IMR-90 (cell line): ENCODE data around the gene PAK5. TPM values are rescaled to one million over a fixed set of nuclear protein-coding genes. Genes with fewer than 3 reads are reported as not detected.

Experiments used
- ATAC-seq: fragments of 200-7000 bp; cut with Tn5 transposase; 2 replicates; pipeline ENCODE4 v1.9.1; 2020; ENCODE audit warnings: low read depth, mild to moderate bottlenecking, moderate library complexity
- BruUV-seq: library from RNA; stranded (reverse); fragments of 400-500 nt; replicated peaks from 2 replicates; lab custom pipeline; 2021; lab: Mats Ljungman, UMichigan
- CTCF ChIA-PET: fragments of 300-600 bp; formaldehyde crosslinking; extraction: SDS; loops from one replicate; lab custom pipeline; 2021; ENCODE audit warnings: antibody characterized with exemption; lab: Yijun Ruan, JAX
- POLR2A ChIA-PET: fragments of 300-600 bp; sonication (Branson Sonifier 250); formaldehyde crosslinking; loops from one replicate; lab custom pipeline; 2022; ENCODE audit warnings: antibody characterized with exemption; ENCODE audit not compliant: unreplicated experiment; lab: Charles Lee
- DNase-seq: peaks from one replicate; pipeline ENCODE4 v3.0.0; 2013
- H2AFZ ChIP-seq: replicated peaks from 2 replicates; pipeline ENCODE3; 2013; ENCODE audit warnings: low read length, mild to moderate bottlenecking; ENCODE audit not compliant: poor library complexity
- H2AK5ac ChIP-seq: 2 replicates; pipeline ENCODE4 v1.6.1; 2013; ENCODE audit warnings: low read depth, low read length, inconsistent platforms
- H2AK9ac ChIP-seq: replicated peaks from 2 replicates; pipeline ENCODE3; 2013; ENCODE audit warnings: mild to moderate bottlenecking, low read depth, low read length, moderate library complexity; ENCODE audit not compliant: poor library complexity
- H2BK120ac ChIP-seq: 2 replicates; pipeline ENCODE4 v1.6.1; 2013; ENCODE audit warnings: low read depth, low read length, inconsistent platforms
- H2BK15ac ChIP-seq: 3 replicates; pipeline ENCODE4 v1.6.1; 2013; ENCODE audit warnings: low read depth, low read length, inconsistent platforms
- H2BK20ac ChIP-seq: 2 replicates; pipeline ENCODE4 v1.6.1; 2013; ENCODE audit warnings: low read depth, mild to moderate bottlenecking, inconsistent platforms, low read length, moderate library complexity
- H2BK5ac ChIP-seq: 2 replicates; pipeline ENCODE4 v1.6.1; 2013; ENCODE audit warnings: mild to moderate bottlenecking, low read depth, low read length, inconsistent platforms; ENCODE audit not compliant: poor library complexity, severe bottlenecking
- H3K14ac ChIP-seq: replicated peaks from 2 replicates; pipeline ENCODE4 v1.6.1; 2013; ENCODE audit warnings: low read depth, low read length, inconsistent platforms
- H3K18ac ChIP-seq: 2 replicates; pipeline ENCODE4 v1.6.1; 2013; ENCODE audit warnings: low read depth, low read length, control low read depth
- H3K23ac ChIP-seq: 2 replicates; pipeline ENCODE4 v1.6.1; 2013; ENCODE audit warnings: low read depth, low read length, inconsistent platforms
- H3K27ac ChIP-seq: 2 replicates; pipeline ENCODE4 v1.5.1; 2013; ENCODE audit warnings: mild to moderate bottlenecking, control low read depth, low read length; ENCODE audit not compliant: insufficient read depth
- H3K27me3 ChIP-seq: 2 replicates; pipeline ENCODE4 v1.6.1; 2013; ENCODE audit warnings: low read length; ENCODE audit not compliant: control insufficient read depth, insufficient read depth
- H3K36me3 ChIP-seq: 2 replicates; pipeline ENCODE4 v1.6.1; 2013; ENCODE audit warnings: low read length, mixed read lengths; ENCODE audit not compliant: control insufficient read depth, insufficient read depth
- H3K4ac ChIP-seq: 2 replicates; pipeline ENCODE4 v1.6.1; 2013; ENCODE audit warnings: low read depth, low read length, inconsistent platforms
- H3K4me1 ChIP-seq: 2 replicates; pipeline ENCODE4 v1.6.1; 2013; ENCODE audit warnings: low read length, mixed read lengths; ENCODE audit not compliant: control insufficient read depth, insufficient read depth
- H3K4me2 ChIP-seq: 2 replicates; pipeline ENCODE4 v1.6.1; 2013; ENCODE audit warnings: low read depth, mild to moderate bottlenecking, control low read depth, low read length, moderate library complexity
- H3K4me3 ChIP-seq: 2 replicates; pipeline ENCODE4 v1.5.1; 2013; ENCODE audit warnings: low read depth, mild to moderate bottlenecking, control low read depth, low read length, moderate library complexity; ENCODE audit not compliant: insufficient read depth
- H3K56ac ChIP-seq: 2 replicates; pipeline ENCODE4 v1.6.1; 2013; ENCODE audit warnings: low read length, inconsistent platforms; ENCODE audit not compliant: insufficient read depth; ENCODE audit errors: extremely low read depth
- H3K79me1 ChIP-seq, 2 experiments: 2 replicates each; pipeline ENCODE4 v1.6.1; 2013; ENCODE audit warnings: low read length in 2 of 2, inconsistent platforms in 1 of 2, low read depth in 1 of 2
- H3K9ac ChIP-seq: 2 replicates; pipeline ENCODE4 v1.6.1; 2013; ENCODE audit warnings: low read depth, low read length, control low read depth
- H3K9me1 ChIP-seq: 2 replicates; pipeline ENCODE4 v1.6.1; 2013; ENCODE audit warnings: low read length, inconsistent platforms; ENCODE audit not compliant: insufficient read depth
- H3K9me3 ChIP-seq: 2 replicates; pipeline ENCODE4 v1.6.1; 2013; ENCODE audit warnings: low read length; ENCODE audit not compliant: control insufficient read depth, insufficient read depth
- H4K20me1 ChIP-seq: 2 replicates; pipeline ENCODE4 v1.6.1; 2013; ENCODE audit warnings: low read length, inconsistent platforms; ENCODE audit not compliant: insufficient read depth
- H4K5ac ChIP-seq: 2 replicates; pipeline ENCODE4 v1.6.1; 2013; ENCODE audit warnings: mild to moderate bottlenecking, low read depth, low read length, control low read depth
- H4K8ac ChIP-seq, 2 experiments: 2 replicates each; pipeline ENCODE4 v1.6.1; 2013; ENCODE audit warnings: low read depth in 2 of 2, low read length in 2 of 2, control low read depth in 1 of 2, inconsistent platforms in 1 of 2
- H4K91ac ChIP-seq: 2 replicates; pipeline ENCODE4 v1.6.1; 2013; ENCODE audit warnings: low read depth, low read length, inconsistent platforms; ENCODE audit not compliant: insufficient read depth
- NFE2L2 ChIP-seq: fragments of 150-350 bp; IDR thresholded peaks from 2 replicates; pipeline ENCODE4 v1.6.1; 2016; ENCODE audit warnings: low read depth, mild to moderate bottlenecking, low read length
- WGBS, 2 experiments: methylation state at CpG; one replicate each; pipeline versions ENCODE4 v1.1.5 to v1.1.7; 2013; ENCODE audit warnings: missing lambda C conversion rate in 2 of 2; ENCODE audit not compliant: insufficient read length in 1 of 2; ENCODE audit errors: extremely low coverage in 2 of 2; 5-methylcytosine and 5-hydroxymethylcytosine counted together
- dilution Hi-C: fragments of 300-500 bp; cut with HindIII; formaldehyde crosslinking; loops from one replicate; pipeline ENCODE4 v1.14.3; 2018; ENCODE audit warnings: low sequenced_read_pairs; ENCODE audit not compliant: unreplicated experiment
- in situ Hi-C: fragments of 300-500 bp; cut with MboI; formaldehyde crosslinking; loops from 3 replicates; pipeline ENCODE4 v1.14.3; 2019; ENCODE audit warnings: low sequenced_read_pairs, inconsistent platforms, mixed read lengths
- intact Hi-C: fragments of 100-400 bp; cut with micrococcal nuclease; formaldehyde crosslinking; loops from 2 replicates; pipeline ENCODE4 v1.10.0; 2022
- polyA plus RNA-seq, 3 experiments: library from polyadenylated mRNA; depleted of rRNA; stranded (reverse); fragments of >200 nt; gene quantifications; 2 replicates each; pipeline ENCODE4 v1.2.3, GENCODE V29; 2012; ENCODE audit warnings: low replicate concordance in 1 of 3
- total RNA-seq: library from RNA; depleted of rRNA; stranded (reverse); fragments of >200 nt; gene quantifications from 2 replicates; pipeline ENCODE4 v1.2.3, GENCODE V29; 2012

The PAK5 gene
- total and polyA plus RNA-seq, 2 of the 4 experiments (the other 2 are of a cell fraction) = not detected

DNA sequence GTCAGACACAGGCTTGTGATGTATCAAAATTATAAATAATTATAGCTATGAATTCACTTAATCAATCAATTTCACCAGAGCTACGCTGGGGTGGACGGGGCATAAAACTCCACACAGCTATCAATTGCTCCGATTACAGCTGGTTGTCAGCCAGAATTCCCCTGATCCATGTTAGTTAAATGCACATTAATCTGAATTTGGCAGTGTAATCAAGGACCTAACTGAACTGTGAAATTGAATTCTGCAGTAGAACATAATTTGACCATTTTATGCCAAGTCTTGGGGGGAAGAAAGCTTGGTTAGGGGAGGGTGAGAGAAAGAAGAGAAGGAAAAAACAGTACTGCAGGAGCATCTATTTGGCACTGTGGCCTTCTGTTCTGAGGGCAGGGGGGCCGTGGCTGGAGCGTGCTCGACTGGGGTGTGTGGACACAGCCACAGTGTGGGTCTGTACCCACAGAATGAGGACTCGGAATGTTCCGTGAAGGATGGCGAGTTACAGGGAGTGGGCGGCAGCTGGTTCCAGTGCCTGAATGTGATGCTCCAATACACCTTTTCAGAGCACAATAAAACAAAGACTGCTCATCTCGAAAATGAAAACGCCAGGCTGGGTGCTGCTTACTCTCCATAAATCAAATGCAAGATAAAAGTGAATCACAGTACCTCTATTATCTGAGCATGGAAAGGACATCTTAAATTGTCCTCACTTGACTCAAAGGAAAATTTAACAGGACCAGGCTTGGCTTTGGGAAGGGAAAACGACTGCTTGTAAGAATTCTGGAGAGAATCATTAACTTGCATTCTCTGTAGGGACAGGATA, 265.3 kb downstream of the PAK5 start:
- H3K9ac ChIP-seq = no peak overlapping the region
- in situ Hi-C loops (no loop called here), intact Hi-C loops (no loop called here), dilution Hi-C loops (no loop called here)
- H3K9me1 ChIP-seq = no peaks in the 10 kb centered on the region
- H3K36me3 ChIP-seq = no peaks in the 10 kb centered on the region
- no peak overlapping the region for H3K14ac ChIP-seq
- H2AK5ac ChIP-seq = no peak overlapping the region
- no peaks in the 10 kb centered on the region for H3K9me3 ChIP-seq
- BruUV-seq = no TSS peak
- H4K8ac ChIP-seq = no peak overlapping the region
- no peak overlapping the region for H3K18ac ChIP-seq
- H3K79me1 ChIP-seq = no peaks in the 10 kb centered on the region
- no peak overlapping the region for H3K4ac ChIP-seq
- no peaks in the 10 kb centered on the region for H3K4me1 ChIP-seq
- H2AK9ac ChIP-seq = no peak overlapping the region
- ChIA-PET POLR2A (no interaction called here), CTCF (no interaction called here)
- no peak overlapping the region for H3K27ac ChIP-seq
- peaks cover 19% of the 10 kb centered on the region for H3K27me3 ChIP-seq
- WGBS, 2 experiments = no CpG with 5 or more reads among the region's 13 CpGs
- H2BK5ac ChIP-seq = no peak overlapping the region
- H2AFZ ChIP-seq = peak overlapping the region; percentile 29
- DNase-seq (no peak), ATAC-seq (no peak)
- no peak overlapping the region for H3K4me2 ChIP-seq
- no peak overlapping the region for H2BK15ac ChIP-seq
- no peak overlapping the region for H2BK20ac ChIP-seq
- no peak overlapping the region for H3K4me3 ChIP-seq
- no peak overlapping the region for H3K56ac ChIP-seq
- no peak for TF ChIP-seq NFE2L2
- H4K5ac ChIP-seq = no peak overlapping the region
- H3K23ac ChIP-seq = no peak overlapping the region
- no peaks in the 10 kb centered on the region for H4K20me1 ChIP-seq
- H4K91ac ChIP-seq = no peak overlapping the region
- H2BK120ac ChIP-seq = no peak overlapping the region
